VCaP (cell line): ENCODE results near the gene STAG3.

Source experiments
- H3K27ac ChIP-seq: fragments of 450-650 bp; 2 replicates; pipeline ENCODE4 v1.5.1; 2017
- TF ChIP-seq, protein P1 (sequence below): fragments of 450-650 bp; conservative IDR thresholded peaks from 2 replicates; pipeline ENCODE4 v1.5.1; 2017; ENCODE audit warnings: mild to moderate bottlenecking, moderate library complexity

Gene STAG3

DNA sequence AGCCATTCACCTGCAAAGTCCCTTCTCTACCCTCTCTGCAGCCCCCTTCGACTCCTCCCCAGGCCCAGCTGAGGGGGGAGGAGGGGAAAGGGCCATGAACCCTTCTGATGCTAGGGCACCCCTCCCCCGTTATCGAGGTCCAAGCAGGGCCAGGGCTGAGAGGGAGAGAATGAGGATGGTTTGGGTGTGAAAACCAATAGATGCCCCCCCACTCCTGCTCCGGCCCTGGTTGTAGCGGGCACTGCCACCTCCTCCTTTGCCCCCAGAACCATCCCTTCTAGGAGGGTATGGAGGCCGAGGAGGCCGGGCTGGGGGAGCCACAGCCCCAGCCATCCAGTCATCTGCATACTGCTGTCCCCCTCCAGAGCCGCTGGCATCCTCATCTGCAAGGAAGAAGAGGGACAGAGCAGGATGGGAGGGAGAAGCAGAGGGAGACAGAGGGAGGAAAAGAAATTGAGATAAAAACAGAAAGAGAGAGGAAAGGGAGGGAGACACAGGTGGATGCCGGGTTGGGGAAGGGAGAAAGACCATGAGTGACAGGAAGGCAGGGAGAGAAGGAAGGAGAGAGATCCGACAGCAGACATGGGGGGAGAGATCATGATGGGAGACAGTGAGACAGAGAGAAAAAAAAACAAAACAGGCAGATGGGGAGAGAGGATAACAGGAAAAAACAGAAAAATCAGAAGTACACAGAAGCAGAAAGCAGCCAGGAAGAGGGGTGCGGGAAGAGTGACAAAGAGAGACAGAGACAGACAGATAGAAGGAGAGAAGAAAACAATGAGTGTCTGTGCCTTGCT, 7.4 kb upstream of the STAG3 start:
- no peak overlapping the region for H3K27ac ChIP-seq
- TF ChIP-seq, protein P1, sequence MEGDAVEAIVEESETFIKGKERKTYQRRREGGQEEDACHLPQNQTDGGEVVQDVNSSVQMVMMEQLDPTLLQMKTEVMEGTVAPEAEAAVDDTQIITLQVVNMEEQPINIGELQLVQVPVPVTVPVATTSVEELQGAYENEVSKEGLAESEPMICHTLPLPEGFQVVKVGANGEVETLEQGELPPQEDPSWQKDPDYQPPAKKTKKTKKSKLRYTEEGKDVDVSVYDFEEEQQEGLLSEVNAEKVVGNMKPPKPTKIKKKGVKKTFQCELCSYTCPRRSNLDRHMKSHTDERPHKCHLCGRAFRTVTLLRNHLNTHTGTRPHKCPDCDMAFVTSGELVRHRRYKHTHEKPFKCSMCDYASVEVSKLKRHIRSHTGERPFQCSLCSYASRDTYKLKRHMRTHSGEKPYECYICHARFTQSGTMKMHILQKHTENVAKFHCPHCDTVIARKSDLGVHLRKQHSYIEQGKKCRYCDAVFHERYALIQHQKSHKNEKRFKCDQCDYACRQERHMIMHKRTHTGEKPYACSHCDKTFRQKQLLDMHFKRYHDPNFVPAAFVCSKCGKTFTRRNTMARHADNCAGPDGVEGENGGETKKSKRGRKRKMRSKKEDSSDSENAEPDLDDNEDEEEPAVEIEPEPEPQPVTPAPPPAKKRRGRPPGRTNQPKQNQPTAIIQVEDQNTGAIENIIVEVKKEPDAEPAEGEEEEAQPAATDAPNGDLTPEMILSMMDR = no peak

DNA sequence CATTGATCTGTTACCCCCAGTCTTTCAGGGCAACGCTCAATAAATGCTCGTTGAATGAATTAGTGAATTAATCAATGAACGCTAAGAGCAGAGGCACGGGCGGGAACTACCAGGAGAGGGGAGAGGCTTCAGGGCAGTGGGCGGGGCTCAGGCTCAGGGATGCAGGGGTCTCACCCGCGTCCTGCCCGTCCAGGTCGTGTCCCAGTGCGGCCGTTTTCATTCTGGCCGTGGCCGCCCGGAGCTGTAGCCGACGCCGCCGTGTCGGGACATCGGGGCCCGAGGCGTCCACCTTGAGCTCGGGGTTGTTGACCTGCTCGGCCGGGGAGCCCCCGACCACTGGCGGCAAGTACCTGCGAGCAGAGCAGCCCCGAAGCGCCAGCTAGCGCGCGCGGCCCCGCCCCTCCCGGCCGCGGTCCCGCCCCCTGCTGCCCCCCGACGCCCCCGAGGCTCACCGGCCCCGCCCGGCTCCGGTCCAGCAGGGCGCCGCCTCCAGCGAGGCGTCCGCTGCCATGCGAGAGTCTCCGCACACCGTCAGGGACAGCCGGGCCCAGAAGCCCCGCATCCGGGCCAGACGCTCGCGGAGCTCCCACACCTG, 6.5 kb upstream of the STAG3 start:
- TF ChIP-seq, protein P1 = no peak

DNA sequence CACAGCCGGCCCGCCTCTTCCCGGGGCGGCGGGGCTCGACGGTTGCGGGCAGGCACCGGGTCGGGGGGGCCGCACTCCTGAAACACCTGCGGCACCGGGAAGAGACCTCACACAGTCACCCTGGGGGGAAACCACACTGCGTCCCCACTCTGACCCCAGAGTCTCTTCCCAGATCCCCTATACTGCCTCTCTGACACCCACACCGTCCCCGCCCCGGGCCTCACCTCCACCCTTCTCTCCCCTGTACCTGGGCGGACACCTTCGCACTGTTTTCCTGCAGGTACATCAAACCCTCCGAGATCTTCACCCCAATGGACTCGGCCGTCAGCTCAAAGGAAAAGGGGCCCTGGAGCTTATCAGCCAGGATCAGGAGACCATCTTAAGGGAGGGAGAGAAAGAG, 5.9 kb upstream of the STAG3 start:
- TF ChIP-seq, protein P1 = no peak
- H3K27ac ChIP-seq = no peak overlapping the region

More for the DNA sequence above, 6.5 kb upstream of the STAG3 start:
- H3K27ac ChIP-seq = no peak overlapping the region

DNA sequence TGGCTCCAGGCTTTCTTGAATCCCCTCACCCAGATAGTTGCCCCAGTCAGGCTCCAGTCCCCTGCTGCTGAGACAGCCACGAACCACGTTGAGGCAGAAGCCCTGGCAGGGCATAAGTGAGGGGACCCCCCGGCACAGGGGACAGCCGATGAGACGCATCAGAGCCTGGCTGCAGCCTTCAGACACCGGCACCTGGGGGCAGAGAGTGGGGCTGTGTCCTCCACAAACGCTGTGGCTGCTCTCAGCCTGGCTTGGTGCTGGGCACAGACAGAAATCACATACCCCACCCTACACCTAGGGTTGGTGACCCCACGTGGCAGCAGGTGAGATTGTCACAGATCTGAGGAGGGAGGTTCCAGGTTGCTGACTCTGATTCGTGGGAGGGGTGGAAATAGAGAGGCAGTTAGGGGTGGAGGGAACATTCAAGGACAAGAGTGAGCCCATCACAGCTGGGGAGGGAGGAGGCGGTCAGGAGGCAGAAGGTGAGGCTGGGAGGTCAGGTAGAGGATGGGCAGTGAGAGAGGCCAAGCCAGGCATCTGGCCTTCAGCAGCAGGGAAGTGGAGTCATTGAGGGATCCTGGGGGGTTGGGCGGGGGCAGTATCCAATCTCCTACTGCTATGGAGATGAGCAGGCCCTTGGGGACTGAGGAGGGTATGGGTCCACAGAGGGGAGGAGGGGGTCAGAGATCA, 3.8 kb upstream of the STAG3 start:
- no peak overlapping the region for H3K27ac ChIP-seq
- TF ChIP-seq, protein P1 = no peak

DNA sequence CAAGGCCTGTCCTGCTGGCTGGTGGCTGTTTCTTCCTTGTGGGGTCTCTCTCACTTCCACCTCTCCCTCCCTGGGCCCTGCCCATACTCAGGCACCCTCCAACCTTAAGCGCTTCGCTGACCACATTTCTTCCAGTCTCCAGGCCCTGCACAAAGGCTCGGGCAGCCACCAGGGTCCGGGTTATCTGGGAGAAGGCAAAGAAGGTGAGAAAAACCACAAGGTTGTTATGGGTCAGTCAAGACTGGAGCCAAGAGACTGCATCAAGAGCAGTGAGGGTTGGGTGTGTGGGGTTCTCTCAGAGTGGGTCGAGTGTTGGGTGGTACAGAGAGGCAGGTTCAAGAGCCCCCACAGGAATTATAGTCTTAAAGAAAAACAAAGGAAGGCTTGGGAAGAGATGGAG, 3.1 kb upstream of the STAG3 start:
- H3K27ac ChIP-seq = no peak overlapping the region
- TF ChIP-seq, protein P1 = no peak

DNA sequence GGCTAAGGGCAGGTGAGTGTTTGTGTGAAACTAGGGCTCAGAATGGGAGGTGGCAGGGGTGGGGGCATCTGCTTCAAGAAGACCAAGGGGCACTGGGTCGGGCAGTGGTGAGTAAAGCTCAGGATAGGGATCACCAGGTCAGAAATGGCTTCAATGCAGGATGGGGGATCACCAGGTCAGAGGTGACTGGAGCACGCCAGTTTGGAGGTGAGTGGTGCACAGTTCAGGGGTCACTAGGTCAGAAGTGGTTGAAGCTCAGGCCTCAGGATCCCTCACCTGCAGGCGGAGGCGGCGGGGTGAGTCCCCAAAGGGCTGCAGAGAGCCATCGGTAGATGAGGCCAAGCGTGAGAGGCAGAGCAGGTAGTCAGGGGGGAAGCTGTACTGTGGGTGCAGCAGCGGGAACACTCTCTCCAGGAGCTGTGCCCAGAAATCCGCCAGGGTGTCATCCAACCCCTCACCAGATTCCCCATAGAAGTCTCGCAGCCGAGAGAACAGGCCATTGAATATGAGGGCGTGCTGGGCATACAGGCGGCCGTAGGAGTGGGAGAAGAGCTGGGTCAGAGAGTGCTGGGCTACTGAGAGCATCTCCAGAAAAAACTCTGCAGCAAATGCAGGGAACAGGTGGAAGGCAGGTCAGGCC, 2.3 kb upstream of the STAG3 start:
- no peak overlapping the region for H3K27ac ChIP-seq
- TF ChIP-seq, protein P1 = no peak
